Fibroblast of villous mesenchyme (primary cell): ENCODE measurements around the gene ACYP2. TPM values are rescaled to one million over a fixed set of nuclear protein-coding genes. Genes with fewer than 3 reads are reported as not detected.
A peak's percentile ranks its signal among the peaks of the same experiment; 100 is the strongest.
"Not testable (repeated sequence)": the region's sequence is repeated elsewhere in the genome, so short reads cannot be mapped to it uniquely, and the experiment has no call there.

Experiments used
- DNase-seq: peaks from one replicate; pipeline ENCODE4 v3.0.0-alpha.2; 2010; ENCODE audit warnings: low read depth
- H3K4me3 ChIP-seq: 2 replicates; pipeline ENCODE4 v1.5.1; 2011; ENCODE audit warnings: low read depth, mild to moderate bottlenecking, low read length
- CTCF ChIP-seq: IDR thresholded peaks from 2 replicates; pipeline ENCODE4 v1.5.1; 2012; ENCODE audit warnings: low read depth, mild to moderate bottlenecking, low read length; ENCODE audit not compliant: insufficient read depth
- total RNA-seq: library from RNA; depleted of rRNA; stranded (reverse); fragments of >200 nt; gene quantifications from 2 replicates; pipeline ENCODE4 v1.2.3, GENCODE V29; 2012

The ACYP2 gene
- total RNA-seq, 1 donor, result 16.0 TPM

DNA sequence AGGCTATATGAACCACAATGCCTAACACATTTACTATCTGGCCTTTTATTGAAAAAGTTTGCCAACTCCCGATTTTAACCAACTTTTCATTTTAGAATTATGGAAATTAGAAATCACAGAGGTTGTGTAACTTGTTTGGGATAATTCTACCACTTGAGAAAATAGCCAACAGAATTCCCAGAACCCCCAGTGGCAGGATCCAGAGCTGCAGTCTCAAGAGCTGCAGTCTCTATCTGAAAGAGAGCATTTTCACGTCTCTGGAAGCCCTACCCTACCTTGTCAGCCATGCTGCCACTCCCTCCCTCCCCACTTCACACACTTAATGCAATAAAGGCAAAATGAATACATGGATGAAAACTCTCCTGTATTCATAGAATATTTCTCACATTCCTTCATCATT is 164.0 kb downstream of the ACYP2 start:
- TF ChIP-seq CTCF, result peak; percentile 54
- peak; percentile 16 for DNase-seq
- no peak overlapping the region for H3K4me3 ChIP-seq

DNA sequence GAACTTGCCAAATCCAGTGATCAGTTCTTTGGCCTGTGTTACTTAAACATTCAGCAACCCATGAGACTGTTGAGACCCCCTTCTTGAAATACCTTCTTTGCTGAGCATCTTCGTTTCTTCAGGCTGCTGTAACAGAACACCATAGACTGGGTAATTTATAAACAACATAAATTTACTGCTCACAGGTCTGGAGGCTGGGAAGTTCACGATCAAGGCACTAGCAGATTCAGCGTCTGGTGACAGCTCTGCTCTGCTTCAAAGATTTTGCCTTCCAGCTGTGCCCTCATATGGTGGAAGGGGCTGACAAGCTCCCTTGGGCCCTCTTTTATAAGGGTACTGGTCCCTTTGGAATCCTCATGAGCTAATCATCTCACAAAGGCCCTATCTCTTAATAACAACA is 169.4 kb downstream of the ACYP2 start:
- no peak overlapping the region for H3K4me3 ChIP-seq
- no peak for TF ChIP-seq CTCF
- no peak for DNase-seq

GRCh38 chr2:54285451-54285850 is 170.0 kb downstream of the ACYP2 start:
- no peak for TF ChIP-seq CTCF
- no peak for DNase-seq
- H3K4me3 ChIP-seq, result no peak overlapping the region

- DNase-seq, result no peak
- no peak for TF ChIP-seq CTCF
- H3K4me3 ChIP-seq, result no peak overlapping the region
Observed at GRCh38 chr2:54287532-54287931, 172.1 kb downstream of the ACYP2 start.

- H3K4me3 ChIP-seq, result no peak overlapping the region
- TF ChIP-seq CTCF, result no peak
- no peak for DNase-seq
Observed at GRCh38 chr2:54289917-54290316, 174.5 kb downstream of the ACYP2 start.

DNA sequence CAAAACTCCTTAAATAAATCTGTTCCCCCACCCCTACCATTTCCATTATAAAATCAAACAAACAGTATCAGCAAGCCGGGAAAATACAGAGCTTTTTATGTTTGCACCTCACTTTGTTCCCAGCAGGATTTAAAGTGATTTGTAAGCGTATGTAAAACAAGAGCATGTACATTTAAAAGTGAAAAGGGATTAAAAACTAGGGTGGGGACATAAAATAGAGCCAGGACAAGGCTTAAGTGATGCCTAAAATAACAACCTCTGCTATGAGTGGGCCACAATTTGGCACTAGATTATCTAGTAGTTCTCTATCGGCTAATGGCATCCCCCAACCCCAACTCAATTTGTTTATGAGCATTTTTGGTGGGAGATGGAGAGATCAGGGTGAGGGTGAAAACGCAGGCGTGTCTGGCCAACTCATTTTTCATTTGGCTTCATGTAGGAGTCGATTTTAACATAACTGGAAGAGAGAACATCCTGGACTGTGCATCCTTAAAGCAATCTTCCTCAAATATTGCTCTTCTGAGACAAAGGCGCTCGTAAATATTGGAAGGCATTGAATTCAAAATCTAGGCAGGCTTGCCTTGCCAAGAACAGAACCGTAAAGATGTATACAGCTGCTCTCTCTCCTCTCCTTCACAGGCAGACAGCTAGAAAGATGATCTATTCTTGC is 175.1 kb downstream of the ACYP2 start:
- TF ChIP-seq CTCF, result no peak
- no peak overlapping the region for H3K4me3 ChIP-seq
- no peak for DNase-seq

GRCh38 chr2:54294665-54295064 is 179.2 kb downstream of the ACYP2 start:
- H3K4me3 ChIP-seq, DNase-seq: not testable (repeated sequence)
